B cell (primary cell): ENCODE results near the gene GATA3.

Experiments used
- CTCF ChIP-seq: fragments of 200-600 bp; IDR thresholded peaks from one replicate; pipeline ENCODE4 v1.8.0; 2022; ENCODE audit warnings: antibody characterized with exemption, mild to moderate bottlenecking
- EZH2 ChIP-seq: IDR thresholded peaks from 2 replicates; pipeline ENCODE4 v1.6.1; 2012; ENCODE audit warnings: borderline replicate concordance, low read depth, mild to moderate bottlenecking, moderate library complexity, low read length; ENCODE audit not compliant: insufficient read depth, poor library complexity, severe bottlenecking

- TF ChIP-seq CTCF = no peak
- no peak for TF ChIP-seq EZH2
Measured at GRCh38 chr10:8035641-8036470, 18.6 kb upstream of the GATA3 start.
